ENCODE data around the gene B3GALT6.

Gene B3GALT6

DNA sequence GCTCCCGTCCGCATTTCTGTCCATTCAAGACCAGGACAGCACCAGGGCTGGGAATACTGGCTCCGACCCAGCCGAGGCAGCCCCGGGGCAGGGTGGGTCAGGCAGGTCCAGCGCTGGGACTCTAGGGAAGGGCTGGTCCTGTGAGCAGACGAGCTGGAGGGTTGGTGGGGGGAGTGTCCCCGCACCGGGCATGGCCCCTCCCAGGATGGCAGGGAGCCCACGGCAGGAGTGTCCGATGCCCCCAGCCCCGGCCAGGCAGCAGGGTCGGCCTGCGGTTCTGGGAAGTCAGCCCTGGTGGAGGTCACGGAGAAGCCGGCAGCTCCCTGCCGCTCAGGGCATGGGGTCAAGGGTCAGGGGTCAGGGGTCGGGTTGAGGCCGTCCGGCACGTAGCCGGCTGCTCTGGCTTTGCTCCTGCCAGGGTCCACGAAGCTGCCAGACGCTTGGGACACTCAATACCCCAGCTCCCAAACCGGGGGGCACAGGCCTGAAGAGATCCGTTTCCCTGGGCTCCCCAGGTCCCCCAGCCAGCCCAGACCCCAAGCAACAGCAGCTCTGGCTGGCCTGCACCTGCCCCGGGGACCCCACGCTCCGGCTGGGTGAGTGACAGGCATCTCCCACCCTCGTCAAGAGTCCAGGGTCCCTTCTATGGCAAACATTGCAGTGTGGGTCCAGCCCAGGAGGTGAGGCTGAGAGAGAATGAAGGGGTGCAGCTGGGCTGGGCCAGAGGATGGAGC is 7.7 kb downstream of the B3GALT6 start:
- Histone ChIP-seq H3K79me2 (ENCODE audit: insufficient read depth, low read depth) (no peaks in the 10 kb centered on the region), H3K27ac (no peak overlapping the region), H3K4me1 (ENCODE audit: low read depth, poor library complexity, severe bottlenecking) (peaks cover 13% of the 10 kb centered on the region), H3K4me2 (no peak overlapping the region), H3K9ac (no peak overlapping the region), H4K20me1 (ENCODE audit: insufficient read depth) (no peaks in the 10 kb centered on the region), H2AFZ (ENCODE audit: low read depth) (no peak overlapping the region), H3K36me3 (ENCODE audit: insufficient read depth) (no peaks in the 10 kb centered on the region), H3K27me3 (ENCODE audit: insufficient read depth, low read depth) (peaks cover 49% of the 10 kb centered on the region), H3K4me3 (IDR thresholded peaks at IDR 0.05; ENCODE audit: insufficient read depth, low read depth, low read length) (no peak overlapping the region)
- TF ChIP-seq, protein P1, sequence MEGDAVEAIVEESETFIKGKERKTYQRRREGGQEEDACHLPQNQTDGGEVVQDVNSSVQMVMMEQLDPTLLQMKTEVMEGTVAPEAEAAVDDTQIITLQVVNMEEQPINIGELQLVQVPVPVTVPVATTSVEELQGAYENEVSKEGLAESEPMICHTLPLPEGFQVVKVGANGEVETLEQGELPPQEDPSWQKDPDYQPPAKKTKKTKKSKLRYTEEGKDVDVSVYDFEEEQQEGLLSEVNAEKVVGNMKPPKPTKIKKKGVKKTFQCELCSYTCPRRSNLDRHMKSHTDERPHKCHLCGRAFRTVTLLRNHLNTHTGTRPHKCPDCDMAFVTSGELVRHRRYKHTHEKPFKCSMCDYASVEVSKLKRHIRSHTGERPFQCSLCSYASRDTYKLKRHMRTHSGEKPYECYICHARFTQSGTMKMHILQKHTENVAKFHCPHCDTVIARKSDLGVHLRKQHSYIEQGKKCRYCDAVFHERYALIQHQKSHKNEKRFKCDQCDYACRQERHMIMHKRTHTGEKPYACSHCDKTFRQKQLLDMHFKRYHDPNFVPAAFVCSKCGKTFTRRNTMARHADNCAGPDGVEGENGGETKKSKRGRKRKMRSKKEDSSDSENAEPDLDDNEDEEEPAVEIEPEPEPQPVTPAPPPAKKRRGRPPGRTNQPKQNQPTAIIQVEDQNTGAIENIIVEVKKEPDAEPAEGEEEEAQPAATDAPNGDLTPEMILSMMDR (conservative IDR thresholded peaks at IDR 0.05; ENCODE audit: low read depth, low read length): no peak

DNA sequence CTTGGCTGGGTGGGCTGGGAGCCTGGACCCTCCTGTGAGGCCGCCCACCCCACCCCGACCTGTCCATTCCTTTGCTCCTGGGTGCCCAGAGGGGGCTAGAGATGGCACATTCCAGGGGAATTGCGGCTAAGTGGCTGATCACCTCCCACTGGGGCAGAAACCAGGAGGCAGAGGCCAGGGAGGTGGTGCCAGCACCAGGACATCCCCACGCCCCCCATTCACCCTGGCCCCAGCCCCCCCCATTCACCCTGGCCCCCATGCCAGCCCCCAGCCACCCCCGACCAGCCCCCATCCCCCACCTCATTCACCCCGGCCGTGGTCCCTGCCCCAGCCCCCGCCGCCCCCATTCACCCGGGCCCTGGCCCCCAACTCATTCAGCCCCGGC is 8.3 kb downstream of the B3GALT6 start:
- peaks cover 49% of the 10 kb centered on the region for H3K27me3 ChIP-seq (ENCODE audit: insufficient read depth, low read depth)
- no peaks in the 10 kb centered on the region for H3K79me2 ChIP-seq (ENCODE audit: insufficient read depth, low read depth)
- no peak overlapping the region for H3K27ac ChIP-seq
- no peak overlapping the region for H3K9ac ChIP-seq
- no peak overlapping the region for H3K4me3 ChIP-seq (IDR thresholded peaks at IDR 0.05; ENCODE audit: insufficient read depth, low read depth, low read length)
- H3K4me2 ChIP-seq: no peak overlapping the region
- H4K20me1 ChIP-seq (ENCODE audit: insufficient read depth): no peaks in the 10 kb centered on the region
- TF ChIP-seq, protein P1 (conservative IDR thresholded peaks at IDR 0.05; ENCODE audit: low read depth, low read length): no peak
- peaks cover 13% of the 10 kb centered on the region for H3K4me1 ChIP-seq (ENCODE audit: low read depth, poor library complexity, severe bottlenecking)
- no peaks in the 10 kb centered on the region for H3K36me3 ChIP-seq (ENCODE audit: insufficient read depth)
- H2AFZ ChIP-seq (ENCODE audit: low read depth): no peak overlapping the region

DNA sequence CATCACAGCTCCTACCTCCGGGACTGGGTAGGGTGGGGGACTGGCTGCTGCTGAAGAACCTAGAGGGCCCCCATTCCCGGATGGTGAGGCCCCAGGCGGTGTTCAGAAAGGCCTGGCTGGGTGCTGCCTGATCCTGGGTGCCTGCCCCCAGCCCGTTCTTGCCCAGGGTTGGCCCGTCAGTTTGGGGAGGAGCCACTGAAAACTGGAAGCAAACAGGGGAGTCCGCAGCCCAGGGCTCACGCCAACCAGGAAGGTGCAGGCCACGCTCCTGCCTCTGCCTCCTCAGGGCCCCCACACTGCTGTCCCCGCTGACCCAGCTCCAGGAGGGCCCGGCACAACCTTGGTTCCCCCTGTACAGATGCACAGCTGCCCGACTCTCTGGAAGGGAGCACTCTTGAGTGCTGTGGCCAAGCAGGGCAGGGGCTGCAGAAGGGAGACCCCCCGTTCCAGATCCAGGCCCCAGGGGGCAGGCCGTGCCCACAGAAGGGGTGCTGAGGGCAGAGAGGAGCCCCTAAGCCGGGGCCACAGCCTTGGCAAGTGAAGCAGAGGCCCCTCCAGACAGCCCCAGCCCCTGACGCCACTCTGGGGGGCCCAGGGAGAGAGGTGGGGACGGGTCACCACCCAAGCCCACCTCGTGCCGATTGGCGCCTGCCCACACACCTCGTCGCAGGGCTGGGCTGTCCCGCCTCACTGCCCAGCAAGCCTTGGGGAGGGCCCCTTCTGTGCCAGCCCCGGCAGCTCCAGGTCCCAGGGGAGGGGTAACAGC is 9.0 kb downstream of the B3GALT6 start:
- no peak overlapping the region for H3K4me3 ChIP-seq (IDR thresholded peaks at IDR 0.05; ENCODE audit: insufficient read depth, low read depth, low read length)
- peaks cover 54% of the 10 kb centered on the region for H3K27me3 ChIP-seq (ENCODE audit: insufficient read depth, low read depth)
- no peak overlapping the region for H3K27ac ChIP-seq
- H3K79me2 ChIP-seq (ENCODE audit: insufficient read depth, low read depth): no peaks in the 10 kb centered on the region
- H3K4me2 ChIP-seq: no peak overlapping the region; the same call in 1 of the 2 replicates
- TF ChIP-seq, protein P1 (conservative IDR thresholded peaks at IDR 0.05; ENCODE audit: low read depth, low read length): no peak
- H3K9ac ChIP-seq: no peak overlapping the region
- no peak overlapping the region; the same call in 1 of the 2 replicates for H2AFZ ChIP-seq (ENCODE audit: low read depth)
- H4K20me1 ChIP-seq (ENCODE audit: insufficient read depth): no peaks in the 10 kb centered on the region
- no peaks in the 10 kb centered on the region for H3K36me3 ChIP-seq (ENCODE audit: insufficient read depth)
- peaks cover 11% of the 10 kb centered on the region for H3K4me1 ChIP-seq (ENCODE audit: low read depth, poor library complexity, severe bottlenecking)

DNA sequence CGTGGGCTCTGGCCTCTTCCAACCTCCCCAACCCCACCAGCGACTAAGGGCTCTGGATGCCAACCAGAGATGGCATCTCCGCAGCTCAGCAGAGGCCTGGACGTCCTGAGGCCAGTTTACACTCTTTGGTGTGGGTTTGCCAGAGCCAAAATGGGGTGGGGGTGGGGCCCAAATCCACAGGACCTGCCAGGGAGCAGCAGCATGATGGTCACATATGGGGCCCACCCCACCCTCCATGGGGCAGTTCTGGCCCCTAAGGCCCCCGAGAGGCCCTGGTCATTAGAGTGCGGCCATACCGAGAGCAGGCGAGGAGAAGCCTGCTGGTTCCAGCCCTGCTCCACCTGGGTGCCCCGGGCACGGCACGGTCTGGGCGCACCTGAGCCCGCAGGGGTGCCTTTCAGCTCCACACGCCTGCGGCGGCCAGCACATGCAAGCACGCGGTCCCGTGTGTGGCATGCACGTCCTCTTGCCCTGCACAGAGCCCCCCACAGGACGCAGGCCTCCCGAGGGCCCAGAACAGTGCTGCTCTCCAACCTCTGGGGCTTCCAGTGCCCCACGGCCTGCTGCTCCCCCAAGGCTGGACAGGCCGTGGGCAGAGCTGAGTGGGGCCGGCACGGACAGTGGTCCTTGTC is 9.7 kb downstream of the B3GALT6 start:
- no peak overlapping the region for H3K27ac ChIP-seq
- no peak overlapping the region for H3K9ac ChIP-seq
- TF ChIP-seq, protein P1 (conservative IDR thresholded peaks at IDR 0.05; ENCODE audit: low read depth, low read length): no peak
- H3K79me2 ChIP-seq (ENCODE audit: insufficient read depth, low read depth): no peaks in the 10 kb centered on the region
- no peak overlapping the region for H2AFZ ChIP-seq (ENCODE audit: low read depth)
- H3K4me3 ChIP-seq (IDR thresholded peaks at IDR 0.05; ENCODE audit: insufficient read depth, low read depth, low read length): no peak overlapping the region
- no peaks in the 10 kb centered on the region for H4K20me1 ChIP-seq (ENCODE audit: insufficient read depth)
- no peak overlapping the region for H3K4me2 ChIP-seq
- H3K36me3 ChIP-seq (ENCODE audit: insufficient read depth): no peaks in the 10 kb centered on the region
- H3K27me3 ChIP-seq (ENCODE audit: insufficient read depth, low read depth): peaks cover 55% of the 10 kb centered on the region
- peaks cover 4% of the 10 kb centered on the region for H3K4me1 ChIP-seq (ENCODE audit: low read depth, poor library complexity, severe bottlenecking)

Data from KMS-11 (cell line).